HG03565 (cell line): ENCODE results near the gene PTPN23.

ENCODE experiments used
- ATAC-seq: cut with Tn5 transposase; IDR thresholded peaks from one replicate; pipeline ENCODE4 v1.9.1; 2021; ENCODE audit warnings: mild to moderate bottlenecking, moderate library complexity; ENCODE audit not compliant: unreplicated experiment

PTPN23 gene

DNA sequence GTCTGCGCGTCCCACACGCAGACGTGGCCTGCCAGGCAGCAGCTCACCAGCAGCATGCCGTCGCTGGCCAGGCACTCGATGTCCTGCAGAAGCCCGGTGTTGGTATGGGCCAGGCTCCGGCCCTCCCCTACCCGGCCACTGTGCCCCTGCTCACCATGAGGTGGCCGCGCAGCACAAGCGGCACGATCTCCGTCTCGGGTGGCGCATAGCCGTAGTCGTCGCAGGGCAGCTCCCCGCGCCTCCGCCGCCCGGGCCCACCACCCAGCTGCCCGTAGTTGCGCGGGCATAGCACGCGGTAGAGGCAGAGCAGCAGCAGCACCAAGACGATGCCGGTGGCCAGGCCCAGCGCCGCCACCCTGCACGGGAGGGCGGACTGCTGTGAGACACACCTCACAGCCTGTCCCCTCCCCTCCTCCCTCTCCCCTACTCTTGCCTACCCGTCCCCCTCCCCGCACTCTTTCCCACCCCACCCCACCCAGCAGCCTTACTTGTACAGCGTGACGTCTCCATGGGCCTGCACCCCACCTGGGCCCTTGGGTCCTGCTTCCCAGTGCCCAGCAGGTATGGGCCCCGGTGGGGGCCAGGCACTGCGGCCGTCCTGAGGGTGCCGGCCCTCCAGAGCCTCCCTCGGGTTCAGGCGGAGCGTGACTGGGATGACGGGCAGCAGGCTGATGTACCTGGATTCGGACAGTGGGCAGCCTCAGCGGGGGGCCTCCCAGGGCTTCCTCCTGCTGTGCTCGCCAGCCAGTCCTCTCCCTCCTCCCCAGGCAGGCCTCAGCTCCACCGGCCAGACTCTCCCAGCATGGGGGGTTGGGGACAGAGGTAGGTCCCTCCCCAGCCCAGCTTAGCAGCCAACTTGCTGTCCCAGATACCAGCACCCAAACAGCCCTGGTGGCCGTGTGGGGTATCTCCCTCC, 37.6 kb downstream of the PTPN23 start:
- no peak for ATAC-seq

DNA sequence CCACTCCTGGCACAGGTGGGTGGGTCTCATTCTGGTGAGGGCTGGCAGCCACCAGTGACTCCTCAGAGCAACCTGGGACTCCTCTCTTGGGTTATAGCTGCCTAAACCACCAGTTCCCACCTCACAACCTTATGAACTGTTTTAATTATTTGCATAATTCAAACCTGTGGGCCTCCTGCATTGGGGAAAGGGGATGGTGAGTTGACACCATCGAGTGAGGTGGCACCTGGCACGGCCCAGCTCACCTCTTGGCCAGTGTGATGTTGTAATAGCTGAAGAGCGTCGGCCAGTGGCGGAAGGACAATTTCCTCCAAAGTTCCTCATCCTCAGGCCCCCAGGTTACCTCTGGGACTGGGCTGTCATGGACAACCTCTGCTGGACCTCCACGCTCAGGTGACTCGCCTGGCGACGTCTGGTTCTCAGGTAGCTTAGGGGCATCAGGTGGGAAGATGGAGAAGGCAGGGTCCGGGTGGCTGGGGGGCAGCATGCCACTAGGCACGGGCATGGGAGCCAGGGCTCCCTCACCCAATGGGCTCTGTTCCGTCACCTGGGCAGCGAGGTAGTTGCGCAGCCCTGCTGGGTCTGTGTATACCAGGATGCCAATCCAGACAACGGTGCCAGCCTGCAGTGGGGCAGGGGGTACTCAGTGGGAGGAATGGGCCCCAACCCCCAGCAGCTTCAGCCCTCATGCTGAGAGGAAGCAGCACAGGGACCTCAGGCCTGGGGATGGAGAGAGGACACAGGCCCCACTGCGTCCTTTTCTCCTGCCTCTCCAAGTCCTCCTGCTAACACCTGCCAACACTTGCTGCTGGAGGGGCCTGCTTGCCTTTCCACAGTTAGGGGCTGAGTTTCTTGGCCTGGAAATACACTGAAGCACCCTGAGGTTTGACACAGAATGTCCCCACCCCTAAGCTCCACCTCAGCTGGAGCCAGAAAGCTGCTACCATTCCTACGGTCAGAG, 38.5 kb downstream of the PTPN23 start:
- ATAC-seq: no peak

DNA sequence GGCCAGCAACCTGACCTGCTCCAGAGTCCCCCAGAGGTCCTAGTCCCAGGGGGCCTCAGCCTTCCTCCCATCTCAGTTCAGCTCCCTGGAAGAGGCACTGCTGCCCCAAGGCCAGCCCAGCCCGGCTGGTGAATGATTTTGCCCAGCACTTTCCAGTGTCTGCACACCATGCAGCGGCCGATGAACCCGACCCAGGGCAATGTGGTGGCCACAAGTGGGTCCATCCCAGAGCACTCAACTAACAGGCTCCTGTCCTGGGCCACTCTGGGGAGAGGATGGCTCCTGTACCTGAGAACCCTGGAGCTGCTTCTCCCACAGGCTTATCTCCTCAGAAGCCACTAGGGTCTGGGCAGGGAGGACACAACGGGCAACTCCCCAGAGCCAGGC, 39.2 kb downstream of the PTPN23 start:
- ATAC-seq: no peak

DNA sequence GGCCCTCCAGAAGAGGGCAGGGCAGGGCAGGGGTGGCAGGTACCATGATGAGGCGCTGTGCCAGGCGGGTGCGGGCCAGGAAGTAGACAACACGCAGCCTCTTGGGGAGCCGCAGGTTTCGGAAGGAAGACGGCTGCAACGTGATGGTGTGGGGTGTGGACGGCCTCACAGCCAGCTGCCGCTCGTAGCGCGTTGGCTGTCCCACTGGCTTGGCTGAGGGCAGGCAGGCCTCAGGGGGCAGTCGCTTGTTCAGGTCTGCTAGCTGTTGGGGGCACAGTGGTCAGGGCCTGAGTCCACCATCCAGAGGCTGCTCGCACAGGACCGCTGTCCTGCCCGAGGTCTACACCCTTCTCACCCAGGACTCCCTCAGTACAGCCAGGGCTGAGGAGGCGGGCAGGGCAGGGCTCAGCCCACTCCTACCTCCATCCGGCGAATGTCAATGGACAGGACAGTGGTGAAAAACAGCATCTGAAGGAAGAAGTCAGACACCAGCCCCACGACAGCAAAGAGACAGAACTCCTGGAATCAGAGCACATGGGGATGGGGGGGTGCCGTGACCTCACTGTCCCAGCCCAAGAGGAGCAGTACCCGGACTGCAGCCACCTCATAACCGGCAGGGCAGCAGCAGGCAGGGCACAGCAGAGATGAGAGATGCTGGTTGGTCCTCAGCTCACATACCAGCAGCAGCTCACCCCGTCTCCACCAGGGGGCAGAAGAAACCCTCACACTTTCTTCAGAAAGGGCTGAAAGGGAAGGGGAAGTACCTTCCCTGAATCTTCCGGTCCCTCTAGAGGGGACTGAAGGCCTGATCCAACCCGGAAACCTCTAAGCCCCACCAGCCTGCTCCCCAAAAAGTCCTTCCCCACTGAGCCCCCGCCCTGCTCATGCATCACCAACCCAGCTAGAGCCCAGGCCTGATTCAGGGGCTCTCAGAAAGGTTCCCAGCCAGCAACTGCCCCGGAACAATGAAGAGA, 40.0 kb downstream of the PTPN23 start:
- peak; percentile 49 for ATAC-seq

DNA sequence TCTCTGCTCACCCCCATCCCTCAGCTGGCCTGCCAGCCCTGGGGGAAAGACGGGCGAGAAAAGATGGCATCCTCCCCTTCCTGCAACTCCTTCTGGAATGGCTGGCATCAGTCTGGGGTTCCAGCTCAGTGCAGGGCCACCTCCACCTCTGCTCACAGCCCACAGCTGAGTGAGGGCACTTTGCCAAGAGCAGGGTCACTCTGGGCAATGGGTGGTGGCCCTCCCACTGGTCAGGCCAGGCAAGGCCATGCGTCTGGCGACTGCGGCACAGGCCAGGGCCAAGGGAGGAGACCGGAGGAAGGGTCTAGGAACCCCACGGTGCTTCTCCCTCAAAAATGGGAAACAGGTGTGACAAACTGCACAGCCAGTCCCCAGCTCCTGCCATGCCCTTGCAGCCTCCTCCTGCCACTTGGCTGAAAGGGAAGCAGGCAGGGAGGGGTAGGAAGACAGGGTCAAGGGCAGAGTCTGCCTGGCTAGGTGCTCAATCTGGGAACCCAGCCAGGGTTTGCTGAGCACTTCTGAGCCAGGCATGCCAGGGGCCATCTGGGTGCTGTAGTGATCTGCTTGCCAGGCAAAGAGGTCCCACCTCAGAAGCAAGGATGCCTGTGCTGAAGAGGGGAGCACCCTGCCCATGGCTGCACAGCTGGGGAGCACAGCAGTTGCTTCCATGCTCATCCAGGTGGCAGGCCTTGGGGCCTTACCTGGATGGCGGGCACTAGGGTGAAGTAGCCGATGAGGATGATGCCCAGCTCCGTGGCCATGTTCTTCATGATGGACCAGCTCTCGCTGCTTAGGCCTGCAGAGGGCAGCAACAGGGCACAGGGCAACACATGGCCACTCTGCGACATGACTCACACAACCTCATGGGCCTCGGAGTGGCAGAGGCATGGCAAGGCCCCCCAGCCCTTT, 41.2 kb downstream of the PTPN23 start:
- ATAC-seq: no peak

DNA sequence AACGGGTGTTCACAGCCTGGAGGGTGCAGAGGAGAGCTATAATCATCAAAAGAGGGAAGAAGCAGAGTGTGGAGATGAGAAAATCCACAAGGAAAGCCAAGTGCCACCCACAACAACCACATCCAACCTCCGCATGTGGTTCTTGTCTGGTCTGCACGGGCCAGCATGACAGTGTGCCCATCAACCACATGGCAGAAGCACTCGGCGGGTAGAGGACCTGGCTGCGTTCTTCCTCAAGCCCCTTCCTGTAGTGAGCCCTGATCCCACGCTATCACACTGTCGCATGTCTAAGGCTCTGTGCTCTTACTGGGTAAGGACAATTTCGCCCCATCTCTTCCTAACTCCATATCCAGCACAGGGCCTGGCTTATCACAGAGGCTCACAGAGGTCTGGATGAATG, 41.9 kb downstream of the PTPN23 start:
- no peak for ATAC-seq

DNA sequence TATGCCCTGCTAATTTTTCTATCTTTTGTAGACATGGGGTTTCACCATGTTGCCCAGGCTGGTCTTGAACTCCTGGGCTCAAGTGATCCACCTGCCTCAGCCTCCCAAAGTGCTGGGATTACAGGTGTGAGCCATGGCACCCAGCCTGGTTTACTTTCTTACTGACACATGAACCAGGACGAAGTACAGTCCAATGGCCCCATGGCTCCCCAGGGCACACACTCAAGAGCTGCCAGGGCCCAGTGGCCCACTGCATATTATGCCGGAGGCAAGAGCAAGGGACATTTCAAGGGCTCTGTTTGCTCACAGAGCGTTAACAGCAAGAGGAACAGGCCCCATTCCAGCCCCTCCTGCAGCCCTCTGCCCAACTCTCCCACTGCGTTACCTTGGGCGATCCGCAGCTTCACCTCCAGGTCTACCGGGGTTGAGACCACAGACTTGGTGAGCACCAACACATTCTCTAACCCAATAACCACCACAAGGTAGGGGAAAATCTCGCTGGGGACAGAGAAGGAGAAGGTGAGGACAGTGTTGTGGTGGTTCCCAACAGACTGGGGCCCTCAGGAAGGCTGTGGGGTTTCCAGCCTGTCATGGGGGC, 42.8 kb downstream of the PTPN23 start:
- ATAC-seq: no peak

DNA sequence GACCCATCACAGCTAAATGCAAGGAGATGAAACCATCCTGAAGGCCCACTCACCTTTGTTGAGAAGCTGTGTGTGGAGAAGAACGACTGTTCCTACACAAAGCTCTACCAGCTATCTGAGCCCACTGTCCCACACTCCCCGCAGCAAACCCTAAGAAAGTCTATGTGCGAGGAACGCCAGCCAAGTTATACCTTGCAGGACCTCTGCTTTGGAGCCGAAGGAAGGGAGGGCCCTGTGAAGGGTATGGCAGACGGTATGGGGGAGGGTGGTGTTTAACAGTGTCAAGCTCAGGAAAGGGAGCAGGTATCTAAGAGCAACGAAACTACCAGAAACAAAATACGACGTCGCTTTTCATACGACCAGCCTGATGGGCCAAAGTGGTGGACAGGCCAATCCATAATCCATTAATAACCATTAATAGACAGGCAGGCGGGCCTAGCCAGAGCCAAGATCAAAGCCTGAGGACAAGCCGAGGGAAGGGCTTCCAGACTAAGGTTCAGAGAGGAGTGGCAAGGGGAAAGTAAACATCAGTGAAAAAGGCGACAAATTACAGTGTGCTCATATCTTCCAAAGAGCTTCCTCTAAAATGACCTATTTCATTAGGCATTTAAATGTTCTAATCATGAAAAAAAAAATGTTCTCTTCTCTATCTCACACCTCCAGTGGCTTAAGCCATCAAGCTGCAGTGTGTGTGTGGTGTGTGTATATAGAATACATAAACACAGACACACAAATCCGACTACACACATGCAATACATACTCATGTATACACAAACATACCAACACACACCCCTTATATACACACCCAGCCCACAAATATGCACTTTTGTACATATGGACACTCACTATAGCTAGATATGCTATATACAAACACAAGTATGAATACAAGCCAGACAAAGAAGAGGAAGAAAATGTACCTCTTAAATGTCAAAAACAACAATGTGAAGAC, 43.9 kb downstream of the PTPN23 start:
- no peak for ATAC-seq

DNA sequence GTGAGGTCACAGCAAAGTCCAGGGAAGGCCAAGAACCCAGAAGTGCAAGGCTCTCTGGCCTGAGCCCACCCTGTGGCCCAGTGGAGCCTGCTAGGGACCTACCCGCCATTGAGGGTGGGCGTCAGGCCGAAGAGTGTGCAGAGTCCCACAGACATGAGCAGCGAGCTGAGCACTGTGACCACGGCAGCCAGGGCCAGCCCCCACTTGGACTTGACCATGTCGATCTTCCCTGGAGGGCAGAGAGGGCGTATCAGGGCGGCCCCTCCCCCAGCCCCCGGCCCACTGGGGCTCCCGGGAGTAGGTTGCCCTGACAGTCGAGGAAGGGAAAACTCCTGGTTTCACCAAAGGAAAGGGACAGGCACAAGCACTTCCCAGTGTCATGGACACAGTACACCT, 44.6 kb downstream of the PTPN23 start:
- ATAC-seq: no peak

DNA sequence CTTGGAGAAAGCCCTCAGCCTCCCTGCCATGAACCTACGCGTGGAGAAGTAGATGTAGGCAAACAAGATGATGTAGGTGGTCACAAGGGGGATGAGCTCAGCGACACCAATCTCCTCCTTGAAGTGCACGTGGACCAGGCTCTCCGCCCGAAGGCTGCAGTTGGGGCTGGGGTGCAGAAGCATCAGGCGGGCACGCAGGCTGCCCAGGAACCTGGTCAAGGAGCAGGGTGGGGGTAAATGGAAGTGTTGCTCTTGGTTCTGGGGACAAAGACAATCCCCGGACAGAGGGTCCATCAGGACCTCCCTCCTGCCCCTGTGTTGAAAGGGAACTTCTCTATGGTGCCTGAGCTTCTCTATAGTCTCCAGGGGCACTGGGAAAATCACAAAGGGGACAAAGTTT, 45.1 kb downstream of the PTPN23 start:
- no peak for ATAC-seq

DNA sequence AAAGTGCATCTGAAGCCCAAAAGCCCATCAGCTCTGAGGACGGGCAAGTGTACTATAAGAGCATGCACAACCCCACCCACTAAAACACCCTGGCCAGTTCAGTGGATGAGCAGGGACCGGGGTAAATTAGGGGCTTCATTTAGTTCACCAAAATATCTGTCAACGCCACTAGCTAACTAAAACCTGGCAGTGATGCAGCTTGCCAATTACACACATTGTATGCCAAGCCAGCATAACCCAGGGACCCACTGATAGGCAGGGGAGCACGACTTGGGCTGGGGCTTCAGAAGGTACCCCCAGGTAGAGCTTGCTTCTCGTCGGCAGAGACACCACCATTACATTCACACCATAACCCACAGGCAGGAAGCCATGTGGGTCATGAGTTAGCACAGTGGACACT, 47.0 kb downstream of the PTPN23 start:
- no peak for ATAC-seq

DNA sequence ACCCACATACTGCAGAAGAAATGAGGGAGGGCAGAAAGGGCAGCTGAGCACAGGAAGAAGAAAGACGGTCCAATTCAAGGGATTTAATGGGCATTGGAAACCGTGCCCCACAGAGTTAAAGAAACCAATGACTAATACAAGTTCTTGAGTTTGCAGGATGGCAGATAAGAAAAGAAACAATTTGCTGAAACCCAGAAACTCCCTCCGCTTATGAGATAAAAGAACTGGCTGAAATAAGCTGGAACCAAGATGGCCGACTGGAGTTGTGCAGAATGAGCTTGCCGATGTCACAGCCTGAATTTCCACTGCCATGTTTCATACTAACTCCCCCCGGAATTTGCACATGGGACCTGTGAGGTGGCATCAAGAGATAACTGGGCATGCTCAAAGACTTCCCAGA, 47.8 kb downstream of the PTPN23 start:
- no peak for ATAC-seq

DNA sequence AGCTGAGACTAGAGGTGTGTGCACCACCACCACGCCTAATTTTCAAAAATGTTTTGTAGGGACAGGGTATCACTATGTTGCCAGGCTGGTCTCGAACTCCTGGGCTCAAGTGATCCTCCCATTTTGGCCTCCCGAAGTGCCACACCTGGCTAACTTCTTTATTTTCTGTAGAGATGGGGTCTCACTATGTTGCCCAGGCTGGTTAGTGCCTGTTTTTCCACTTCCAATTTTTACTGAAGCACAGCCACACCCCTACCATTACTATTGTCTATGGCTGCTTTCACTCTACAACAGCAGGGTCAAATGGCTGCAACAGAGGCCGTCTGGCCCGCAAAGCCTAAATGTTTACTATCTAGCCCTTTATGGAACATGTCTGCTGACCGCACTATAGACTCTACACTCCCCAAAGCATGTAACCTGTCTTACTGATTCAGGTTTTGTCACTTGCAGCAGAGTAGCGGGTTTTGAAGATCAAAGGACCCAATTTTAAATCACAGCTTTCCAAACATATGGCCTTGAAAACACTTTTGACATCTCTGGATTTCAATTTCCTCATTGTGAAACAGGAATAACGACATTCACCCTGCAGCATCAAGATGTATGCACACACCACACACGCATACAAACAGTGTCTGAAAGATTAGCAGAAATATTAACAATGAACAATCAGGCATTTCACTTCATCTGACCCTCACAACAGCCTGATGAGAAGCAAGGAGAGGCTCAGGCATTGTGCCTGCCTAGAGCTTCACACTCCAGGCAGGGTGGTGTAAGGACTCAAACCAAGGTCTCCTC, 48.9 kb downstream of the PTPN23 start:
- ATAC-seq: no peak

DNA sequence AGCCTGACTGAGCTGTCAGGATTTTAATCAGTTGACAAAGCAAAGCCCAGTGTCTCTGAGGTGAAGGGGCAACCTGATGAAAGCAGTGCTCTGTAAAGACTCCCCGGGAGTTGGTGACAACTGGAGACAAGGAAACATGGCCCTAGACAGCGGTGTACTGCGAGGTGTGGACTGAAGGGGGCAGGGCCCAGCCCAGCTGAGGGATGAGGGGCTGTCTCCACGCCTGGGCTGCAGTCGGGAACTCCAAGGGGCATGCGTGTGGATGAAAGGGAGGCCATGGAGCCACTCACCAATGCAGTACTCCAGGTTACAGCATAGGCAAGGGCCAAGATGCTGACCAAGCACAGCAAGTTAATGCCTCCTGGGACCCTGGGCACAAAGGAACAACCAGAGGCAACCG, 49.8 kb downstream of the PTPN23 start:
- ATAC-seq: no peak

DNA sequence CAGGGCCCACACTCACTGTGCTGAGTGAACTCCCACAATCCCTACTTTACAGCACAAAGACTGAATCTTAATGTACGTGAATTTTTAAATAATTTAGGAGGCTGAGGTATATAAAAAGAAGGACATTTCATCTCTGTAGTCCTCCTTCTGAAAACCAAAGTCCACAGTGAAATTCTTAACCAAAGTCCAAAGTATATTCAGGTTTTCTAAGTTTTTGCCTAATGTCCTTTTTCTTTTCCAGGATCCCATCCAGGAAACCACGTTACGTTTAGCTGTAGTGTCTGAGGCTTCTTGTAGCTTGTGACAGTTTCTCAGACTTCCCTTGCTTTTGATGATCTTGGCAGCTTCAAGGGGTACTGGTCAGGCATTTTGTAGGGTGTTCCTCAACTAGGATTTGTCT, 50.4 kb downstream of the PTPN23 start:
- no peak for ATAC-seq

DNA sequence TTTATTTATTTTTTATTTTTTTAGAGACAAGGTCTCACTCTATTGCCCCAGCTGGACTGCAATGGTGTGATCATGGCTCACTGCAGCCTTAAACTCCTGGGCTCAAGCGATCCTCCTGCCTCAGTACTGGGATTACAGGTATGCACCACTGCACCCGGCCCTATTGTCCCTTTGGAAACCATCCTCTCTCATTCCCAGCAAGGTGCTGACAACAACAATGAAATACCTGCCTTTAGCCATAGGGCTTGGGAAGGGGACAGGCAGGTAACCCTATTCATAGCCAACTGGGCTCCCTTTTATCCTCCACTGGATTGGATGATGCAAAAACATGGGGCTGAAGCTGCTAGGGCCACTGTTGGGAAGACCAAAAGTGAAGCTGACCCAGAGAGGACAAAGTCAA, 51.9 kb downstream of the PTPN23 start:
- no peak for ATAC-seq

DNA sequence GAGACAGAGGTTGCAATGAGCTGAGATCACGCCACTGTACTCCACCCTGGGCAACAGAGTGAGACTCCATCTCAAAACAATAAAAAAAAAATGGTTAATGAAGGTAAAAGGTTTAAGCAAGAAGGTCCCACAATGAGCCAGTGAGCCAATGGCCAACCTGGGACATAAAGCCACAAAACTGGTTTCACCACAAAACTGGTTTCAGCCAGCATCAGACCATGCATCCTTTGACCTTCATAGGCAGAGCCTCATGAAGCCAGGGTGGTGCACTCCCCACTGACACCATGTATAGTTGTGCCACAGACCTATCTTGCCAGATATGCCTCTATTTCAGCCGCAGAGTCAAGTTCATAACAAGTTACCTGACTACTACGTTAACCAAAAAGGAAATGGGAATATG, 53.0 kb downstream of the PTPN23 start:
- ATAC-seq: no peak
